ENCODE results near the gene EMC10.

EMC10 gene

GRCh38 chr19:50500753-50501151, 24.4 kb downstream of the EMC10 start:
- H3K9ac ChIP-seq = no peak overlapping the region
- no peaks in the 10 kb centered on the region for H3K27me3 ChIP-seq (ENCODE audit: control insufficient read depth, insufficient read depth, low read length)
- H2AFZ ChIP-seq = no peak overlapping the region
- H3K4me3 ChIP-seq (ENCODE audit: low read depth, low read length) = no peak overlapping the region
- no peaks in the 10 kb centered on the region for H3K4me1 ChIP-seq
- no peak overlapping the region for H3K27ac ChIP-seq
- no peak overlapping the region for H3K4me2 ChIP-seq (ENCODE audit: low read length)
- no peaks in the 10 kb centered on the region for H3K79me2 ChIP-seq
- no peaks in the 10 kb centered on the region for H3K9me3 ChIP-seq (ENCODE audit: control insufficient read depth, low read length)
- no peaks in the 10 kb centered on the region for H3K36me3 ChIP-seq (ENCODE audit: control insufficient read depth, insufficient read depth, low read length)
- no peak for TF ChIP-seq CTCF (IDR thresholded peaks at IDR 0.05)

- H3K27ac ChIP-seq = no peak overlapping the region
- H3K79me2 ChIP-seq = no peaks in the 10 kb centered on the region
- H3K27me3 ChIP-seq (ENCODE audit: control insufficient read depth, insufficient read depth, low read length) = no peaks in the 10 kb centered on the region
- H3K4me2 ChIP-seq (ENCODE audit: low read length) = no peak overlapping the region
- TF ChIP-seq CTCF (IDR thresholded peaks at IDR 0.05) = no peak
- no peaks in the 10 kb centered on the region for H3K36me3 ChIP-seq (ENCODE audit: control insufficient read depth, insufficient read depth, low read length)
- H2AFZ ChIP-seq = no peak overlapping the region
- no peak overlapping the region for H3K4me3 ChIP-seq (ENCODE audit: low read depth, low read length)
- no peaks in the 10 kb centered on the region for H3K4me1 ChIP-seq
- no peaks in the 10 kb centered on the region for H3K9me3 ChIP-seq (ENCODE audit: control insufficient read depth, low read length)
- H3K9ac ChIP-seq = no peak overlapping the region
Observed at GRCh38 chr19:50501186-50501567, 24.9 kb downstream of the EMC10 start.

- Histone ChIP-seq H3K79me2 (no peaks in the 10 kb centered on the region), H3K4me1 (no peaks in the 10 kb centered on the region), H2AFZ (no peak overlapping the region), H3K4me2 (ENCODE audit: low read length) (no peak overlapping the region), H3K27ac (no peak overlapping the region), H3K9me3 (ENCODE audit: control insufficient read depth, low read length) (no peaks in the 10 kb centered on the region), H3K36me3 (ENCODE audit: control insufficient read depth, insufficient read depth, low read length) (no peaks in the 10 kb centered on the region), H3K27me3 (ENCODE audit: control insufficient read depth, insufficient read depth, low read length) (no peaks in the 10 kb centered on the region), H3K9ac (no peak overlapping the region), H3K4me3 (ENCODE audit: low read depth, low read length) (no peak overlapping the region)
- TF ChIP-seq CTCF (IDR thresholded peaks at IDR 0.05) = no peak
Observed at GRCh38 chr19:50501568-50502475, 25.5 kb downstream of the EMC10 start.

- H3K4me1 ChIP-seq = peaks cover 6% of the 10 kb centered on the region
- no peaks in the 10 kb centered on the region for H3K36me3 ChIP-seq (ENCODE audit: control insufficient read depth, insufficient read depth, low read length)
- H3K9ac ChIP-seq = no peak overlapping the region
- no peaks in the 10 kb centered on the region for H3K79me2 ChIP-seq
- no peak overlapping the region for H3K27ac ChIP-seq
- H3K4me3 ChIP-seq (ENCODE audit: low read depth, low read length) = no peak overlapping the region
- H3K9me3 ChIP-seq (ENCODE audit: control insufficient read depth, low read length) = no peaks in the 10 kb centered on the region
- no peak overlapping the region for H2AFZ ChIP-seq
- no peaks in the 10 kb centered on the region for H3K27me3 ChIP-seq (ENCODE audit: control insufficient read depth, insufficient read depth, low read length)
- H3K4me2 ChIP-seq (ENCODE audit: low read length) = no peak overlapping the region
- no peak for TF ChIP-seq CTCF (IDR thresholded peaks at IDR 0.05)
Observed at GRCh38 chr19:50505856-50506611, 29.7 kb downstream of the EMC10 start.
